AG09309 (cell line): Measurements from ENCODE around the gene ERAL1.

Source experiments
- DNase-seq: peaks from one replicate; pipeline ENCODE4 v3.0.0-alpha.2; 2010; ENCODE audit warnings: low read depth
- H3K4me3 ChIP-seq: 2 replicates; pipeline ENCODE4 v1.5.1; 2011; ENCODE audit warnings: mild to moderate bottlenecking, low read depth, low read length, moderate library complexity; ENCODE audit not compliant: control insufficient read depth
- CTCF ChIP-seq: IDR thresholded peaks from 2 replicates; pipeline ENCODE4 v1.5.1; 2011; ENCODE audit warnings: mild to moderate bottlenecking, low read depth, low read length, inconsistent platforms; ENCODE audit not compliant: insufficient read depth, control insufficient read depth; ENCODE audit errors: missing control alignments

Gene ERAL1

GRCh38 chr17:28906706-28907438 lies 52.1 kb downstream of the ERAL1 start:
- no peak for DNase-seq
- TF ChIP-seq CTCF: no peak
- no peak overlapping the region for H3K4me3 ChIP-seq

GRCh38 chr17:28907709-28908475 lies 53.1 kb downstream of the ERAL1 start:
- no peak for DNase-seq
- no peak for TF ChIP-seq CTCF
- no peak overlapping the region for H3K4me3 ChIP-seq

GRCh38 chr17:28908640-28909167 lies 53.9 kb downstream of the ERAL1 start:
- no peak for TF ChIP-seq CTCF
- no peak overlapping the region for H3K4me3 ChIP-seq
- DNase-seq: no peak

- no peak overlapping the region for H3K4me3 ChIP-seq
- DNase-seq: no peak
- TF ChIP-seq CTCF: no peak
Observed at GRCh38 chr17:28910534-28910933, 55.7 kb downstream of the ERAL1 start.
